ENCODE results near the gene CCBE1. TPM values are rescaled to one million over a fixed set of nuclear protein-coding genes. Genes with fewer than 3 reads are reported as not detected.

Gene CCBE1
- total and polyA plus RNA-seq, 9 of the 15 experiments (the other 6 are each of a cell fraction or from before 2014, with no cell fraction given) = 0.20 TPM; not detected in 8

DNA sequence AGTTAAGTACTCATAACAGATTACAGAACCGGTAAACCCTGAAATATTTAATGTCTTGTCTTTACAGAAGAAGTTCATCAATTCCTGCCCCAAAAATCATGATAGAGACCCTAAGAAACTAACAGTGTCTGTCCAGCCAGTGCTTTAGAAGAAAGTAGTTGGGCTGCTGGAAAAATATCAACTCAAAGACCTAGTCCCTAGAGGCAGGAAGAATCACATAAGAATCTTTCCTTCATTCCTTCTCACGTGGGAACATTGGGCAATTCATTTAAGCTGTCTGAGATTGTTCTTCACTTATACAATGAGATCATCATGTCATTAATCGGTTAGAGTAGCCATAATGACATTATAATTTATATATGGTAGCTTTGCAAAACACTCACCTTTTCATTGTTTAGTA, 156.4 kb downstream of the CCBE1 start (continued):
- TF ChIP-seq ZNF766 (CRISPR knock-in tag; conservative IDR thresholded peaks at IDR 0.05) (no peak), ZNF277 (CRISPR knock-in tag; IDR thresholded peaks at IDR 0.05; ENCODE audit: borderline replicate concordance) (no peak), ZNF408 (CRISPR knock-in tag; IDR thresholded peaks at IDR 0.05; ENCODE audit: low read depth) (no peak), ZSCAN29 (IDR thresholded peaks at IDR 0.05) (no peak), STAT5A (IDR thresholded peaks at IDR 0.05; ENCODE audit: borderline replicate concordance, low read length) (no peak)
- TF ChIP-seq, protein P1, sequence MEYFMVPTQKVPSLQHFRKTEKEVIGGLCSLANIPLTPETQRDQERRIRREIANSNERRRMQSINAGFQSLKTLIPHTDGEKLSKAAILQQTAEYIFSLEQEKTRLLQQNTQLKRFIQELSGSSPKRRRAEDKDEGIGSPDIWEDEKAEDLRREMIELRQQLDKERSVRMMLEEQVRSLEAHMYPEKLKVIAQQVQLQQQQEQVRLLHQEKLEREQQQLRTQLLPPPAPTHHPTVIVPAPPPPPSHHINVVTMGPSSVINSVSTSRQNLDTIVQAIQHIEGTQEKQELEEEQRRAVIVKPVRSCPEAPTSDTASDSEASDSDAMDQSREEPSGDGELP (CRISPR knock-in tag; IDR thresholded peaks at IDR 0.05; ENCODE audit: borderline replicate concordance) = no peak

DNA sequence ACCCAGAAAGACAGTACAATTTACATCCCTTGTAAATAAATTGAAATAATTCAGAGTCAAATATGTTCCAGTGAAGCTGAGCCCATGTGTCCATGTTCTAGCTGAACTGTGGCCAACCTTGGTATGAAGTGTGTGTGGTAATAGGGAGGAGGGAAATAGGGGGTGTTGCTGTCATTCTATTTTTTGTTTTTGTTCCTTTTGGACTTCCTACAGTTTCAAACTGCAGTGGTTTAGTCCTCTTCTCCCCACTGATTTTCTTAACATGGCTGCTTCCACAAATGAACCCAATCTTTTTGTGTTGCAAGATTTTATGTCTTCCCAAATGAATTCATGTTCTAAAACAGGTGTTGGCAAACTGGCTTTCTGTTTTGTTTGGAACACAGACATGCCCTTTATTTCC, 156.9 kb downstream of the CCBE1 start:
- H3K4me3 ChIP-seq = no peak overlapping the region
- no peaks in the 10 kb centered on the region for H3K79me2 ChIP-seq (ENCODE audit: control insufficient read depth, insufficient read depth, low read length)
- CTCF ChIA-PET (ENCODE audit: low intra/inter-chr PET ratio) = no interaction called here
- in situ Hi-C loops (cut with MboI) (no loop called here), intact Hi-C loops (cut with micrococcal nuclease) (no loop called here)
- H3K4me2 ChIP-seq (ENCODE audit: insufficient read depth, low read length) = no peak overlapping the region
- FAIRE-seq (no peak), ATAC-seq (no peak), DNase-seq (ENCODE audit: extremely low read depth in 1 of 4, low spot score in 3 of 4) (no peak)
- H4K20me1 ChIP-seq (replicated peaks; ENCODE audit: control insufficient read depth, insufficient read depth, low read length) = no peaks in the 10 kb centered on the region
- H3K4me1 ChIP-seq (replicated peaks in 1 of 2; ENCODE audit: control insufficient read depth in 2 of 2, insufficient read depth in 2 of 2, low read length in 2 of 2) = no peaks in the 10 kb centered on the region
- H2AFZ ChIP-seq (ENCODE audit: low read depth, low read length) = no peak overlapping the region
- BruUV-seq (replicated peaks) = no TSS peak
- H3K27ac ChIP-seq (ENCODE audit: extremely low read depth, low read depth, low read length) = no peak overlapping the region
- H3K27me3 ChIP-seq (ENCODE audit: control insufficient read depth in 2 of 2, insufficient read depth in 2 of 2, low read length in 2 of 2) = no peaks in the 10 kb centered on the region
- POLR2A ChIA-PET = no interaction called here
- H3K9ac ChIP-seq (ENCODE audit: insufficient read depth in 1 of 2, low read depth in 2 of 2, low read length in 2 of 2) = no peak overlapping the region
- H3K9me1 ChIP-seq (ENCODE audit: control insufficient read depth, insufficient read depth, low read length) = no peaks in the 10 kb centered on the region
- TF ChIP-seq ARNT (IDR thresholded peaks at IDR 0.05) (no peak), RB1 (IDR thresholded peaks at IDR 0.05; ENCODE audit: low read depth) (no peak), GTF2B (IDR thresholded peaks at IDR 0.05; ENCODE audit: extremely low read depth, insufficient read length) (no peak), HIVEP1 (CRISPR knock-in tag; IDR thresholded peaks at IDR 0.05) (no peak), PCBP2 (IDR thresholded peaks at IDR 0.05; ENCODE audit: low read depth, low read length, poor library complexity, severe bottlenecking) (no peak), BCOR (IDR thresholded peaks at IDR 0.05) (no peak), HDAC8 (tag; IDR thresholded peaks at IDR 0.05) (no peak), ZNF146 (CRISPR knock-in tag; IDR thresholded peaks at IDR 0.05; ENCODE audit: unreplicated experiment) (no peak)
- H3K9me3 ChIP-seq (replicated peaks; ENCODE audit: control insufficient read depth, insufficient read depth, low read depth, low read length) = no peaks in the 10 kb centered on the region
- H3K36me3 ChIP-seq (ENCODE audit: control insufficient read depth, insufficient read depth, low read length) = no peaks in the 10 kb centered on the region
